ENCODE results near the gene ALDH3A1.

- TF ChIP-seq CTCF (IDR thresholded peaks at IDR 0.05; ENCODE audit: extremely low read depth in 1 of 2, insufficient read depth in 1 of 2, low read depth in 1 of 2, low read length in 2 of 2) = peak; percentile 42 to 52
- no peak for TF ChIP-seq EZH2 (IDR thresholded peaks at IDR 0.05; ENCODE audit: borderline replicate concordance, low read depth, low read length, severe bottlenecking)
- TF ChIP-seq POLR2A (IDR thresholded peaks at IDR 0.05; ENCODE audit: low read depth, low read length) = no peak
- TF ChIP-seq POLR2AphosphoS5 (IDR thresholded peaks at IDR 0.05; ENCODE audit: insufficient read depth, low read depth, low read length) = no peak
- no peak for TF ChIP-seq MYC (IDR thresholded peaks at IDR 0.05; ENCODE audit: low read depth, low read length)
- TF ChIP-seq JUN (IDR thresholded peaks at IDR 0.05; ENCODE audit: borderline replicate concordance, insufficient read depth, insufficient read length, low read depth) = no peak
- no peak for TF ChIP-seq GATA2 (IDR thresholded peaks at IDR 0.05; ENCODE audit: insufficient read depth, insufficient read length, low read depth, low read length)
- no peak for TF ChIP-seq FOS (IDR thresholded peaks at IDR 0.05; ENCODE audit: borderline replicate concordance, insufficient read depth, low read length)
- TF ChIP-seq, protein P1, sequence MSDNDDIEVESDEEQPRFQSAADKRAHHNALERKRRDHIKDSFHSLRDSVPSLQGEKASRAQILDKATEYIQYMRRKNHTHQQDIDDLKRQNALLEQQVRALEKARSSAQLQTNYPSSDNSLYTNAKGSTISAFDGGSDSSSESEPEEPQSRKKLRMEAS (IDR thresholded peaks at IDR 0.05; ENCODE audit: insufficient read depth, insufficient read length) = no peak
Measured at GRCh38 chr17:19753661-19754463, 5.8 kb upstream of the ALDH3A1 start.

Measured in endothelial cell of umbilical vein (primary cell).